GM18505 (cell line): ENCODE data around the gene BLVRB.
"Not testable (repeated sequence)": the region's sequence is repeated elsewhere in the genome, so short reads cannot be mapped to it uniquely, and the experiment has no call there.

Experiments used
- ATAC-seq: cut with Tn5 transposase; IDR thresholded peaks from one replicate; pipeline ENCODE4 v1.9.1; 2021; ENCODE audit not compliant: unreplicated experiment
- POLR2A ChIP-seq: IDR thresholded peaks from 4 replicates; pipeline ENCODE4 v1.6.1; 2011; ENCODE audit warnings: borderline replicate concordance; ENCODE audit not compliant: insufficient read depth, insufficient read length; ENCODE audit errors: extremely low read depth

BLVRB gene

GRCh38 chr19:40501599-40501998 lies 36.1 kb upstream of the BLVRB start:
- no peak for TF ChIP-seq POLR2A
- ATAC-seq, result no peak

GRCh38 chr19:40500678-40501530 lies 35.4 kb upstream of the BLVRB start:
- not testable (repeated sequence) for ATAC-seq

DNA sequence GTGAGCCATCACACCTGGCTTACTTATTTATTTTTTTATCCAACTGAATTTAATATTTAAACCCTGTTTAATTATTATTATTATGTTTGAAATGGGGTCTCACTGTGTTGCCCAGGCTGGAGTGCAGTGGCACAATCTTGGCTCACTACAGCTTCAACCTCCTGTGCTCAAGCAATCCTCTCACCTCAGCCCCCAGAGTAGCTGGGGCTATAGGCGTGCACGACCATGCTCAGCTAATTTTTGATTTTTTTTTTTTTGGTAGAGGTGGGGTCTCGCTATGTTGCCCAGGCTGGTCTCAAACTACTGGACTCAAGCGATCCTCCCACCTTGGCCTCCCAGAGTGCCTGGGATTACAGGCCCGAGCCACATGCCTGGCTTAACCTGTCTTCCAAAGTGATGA lies 33.8 kb upstream of the BLVRB start:
- no peak for TF ChIP-seq POLR2A
- ATAC-seq, result no peak

DNA sequence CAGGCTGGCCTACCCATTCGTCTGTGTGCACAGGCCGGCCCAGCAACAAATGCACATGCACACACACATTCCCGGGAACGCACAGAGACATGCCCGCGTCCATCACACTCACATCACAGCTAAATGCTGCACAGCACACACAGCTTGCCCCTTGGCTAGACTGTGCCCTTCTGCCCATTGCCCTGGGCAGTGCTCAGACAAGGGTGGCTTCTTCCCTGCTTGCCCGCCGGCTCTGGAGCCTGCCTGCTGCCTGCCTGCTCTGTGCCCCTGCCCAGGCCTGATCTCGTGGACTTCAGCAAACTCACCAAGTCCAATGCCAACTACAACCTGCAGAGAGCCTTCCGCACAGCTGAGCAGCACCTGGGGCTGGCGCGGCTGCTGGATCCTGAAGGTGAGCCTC lies 31.7 kb upstream of the BLVRB start:
- no peak for ATAC-seq
- TF ChIP-seq POLR2A, result no peak

GRCh38 chr19:40494191-40494838 lies 28.8 kb upstream of the BLVRB start:
- no peak for ATAC-seq
- TF ChIP-seq POLR2A, result no peak

DNA sequence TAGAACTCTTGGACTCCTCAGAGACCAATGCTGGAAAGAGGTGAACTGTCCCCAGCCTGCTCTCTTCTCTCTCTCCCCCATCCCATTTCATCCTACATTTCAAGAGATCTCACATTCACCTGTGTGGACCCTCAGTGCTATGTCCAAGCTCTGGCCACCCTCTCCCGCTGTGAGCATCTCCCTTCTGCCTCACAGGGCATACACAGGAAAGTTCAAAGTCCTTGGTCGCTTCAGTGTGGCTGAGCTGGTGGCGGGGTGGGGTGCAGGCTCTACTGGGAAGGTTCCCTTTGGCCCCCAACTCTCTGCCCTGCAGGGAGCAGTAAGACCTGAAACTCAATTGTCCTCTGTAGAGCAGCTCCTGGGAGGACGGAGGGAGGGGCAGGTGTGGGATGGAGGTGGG lies 28.2 kb upstream of the BLVRB start:
- no peak for ATAC-seq
- TF ChIP-seq POLR2A, result no peak

GRCh38 chr19:40492274-40492673 lies 26.7 kb upstream of the BLVRB start:
- TF ChIP-seq POLR2A, result no peak
- ATAC-seq, result no peak

DNA sequence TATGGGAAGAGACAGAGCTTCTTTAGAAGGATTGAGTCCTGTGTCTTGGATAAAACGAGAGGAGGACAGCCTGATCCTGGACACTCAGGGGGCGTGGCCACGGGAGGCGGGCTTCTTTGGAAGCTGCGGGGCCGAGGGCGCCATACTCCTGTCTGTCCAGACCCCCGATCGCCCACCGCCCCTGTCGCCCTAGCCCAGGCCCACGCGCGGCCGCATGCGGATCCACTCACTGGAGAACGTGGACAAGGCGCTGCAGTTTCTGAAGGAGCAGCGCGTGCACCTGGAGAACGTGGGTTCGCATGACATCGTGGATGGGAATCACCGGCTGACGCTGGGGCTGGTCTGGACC lies 24.3 kb upstream of the BLVRB start:
- TF ChIP-seq POLR2A, result no peak
- no peak for ATAC-seq

GRCh38 chr19:40486017-40486416 lies 20.5 kb upstream of the BLVRB start:
- no peak for TF ChIP-seq POLR2A
- no peak for ATAC-seq

- not testable (repeated sequence) for ATAC-seq
Observed at GRCh38 chr19:40475878-40476644, 10.5 kb upstream of the BLVRB start.

DNA sequence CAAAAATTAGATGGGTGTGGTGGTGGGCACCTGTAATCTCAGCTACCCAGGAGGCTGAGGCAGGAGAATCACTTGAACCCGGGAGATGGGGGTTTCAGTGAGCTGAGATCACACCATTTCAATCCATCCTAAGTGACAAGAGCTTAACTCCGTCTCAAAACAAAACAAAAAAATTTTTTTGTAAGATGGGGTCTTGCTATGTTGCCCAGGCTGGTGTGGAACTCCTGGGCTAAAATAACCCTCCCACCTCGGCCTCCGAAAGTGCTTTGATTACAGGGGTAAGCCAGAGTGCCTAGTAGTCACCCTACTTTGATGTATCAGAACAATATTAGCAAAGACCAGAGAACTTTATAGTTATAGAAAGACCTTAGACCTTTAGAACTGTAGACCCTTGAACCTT lies 9.2 kb upstream of the BLVRB start:
- no peak for TF ChIP-seq POLR2A
- no peak for ATAC-seq

DNA sequence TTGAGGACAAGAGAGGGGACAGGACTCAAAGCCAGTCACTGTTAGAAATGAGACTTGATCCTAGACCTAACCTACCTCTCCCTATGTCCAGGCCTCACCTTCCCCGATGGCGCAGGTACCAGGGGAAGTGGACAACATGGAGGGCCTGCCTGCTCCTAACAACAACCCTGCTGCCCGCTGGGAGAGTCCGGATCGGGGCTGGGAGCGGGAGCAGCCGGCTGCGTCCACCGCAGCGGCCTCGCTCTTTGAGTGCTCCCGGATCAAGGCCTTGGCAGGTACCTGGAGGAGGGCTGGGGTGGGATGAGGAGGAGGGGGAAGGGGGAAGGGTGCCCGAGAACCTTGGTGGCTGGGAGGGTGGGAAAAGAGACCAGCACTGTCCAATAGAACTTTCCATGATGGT lies 7.0 kb upstream of the BLVRB start:
- ATAC-seq, result no peak
- no peak for TF ChIP-seq POLR2A

DNA sequence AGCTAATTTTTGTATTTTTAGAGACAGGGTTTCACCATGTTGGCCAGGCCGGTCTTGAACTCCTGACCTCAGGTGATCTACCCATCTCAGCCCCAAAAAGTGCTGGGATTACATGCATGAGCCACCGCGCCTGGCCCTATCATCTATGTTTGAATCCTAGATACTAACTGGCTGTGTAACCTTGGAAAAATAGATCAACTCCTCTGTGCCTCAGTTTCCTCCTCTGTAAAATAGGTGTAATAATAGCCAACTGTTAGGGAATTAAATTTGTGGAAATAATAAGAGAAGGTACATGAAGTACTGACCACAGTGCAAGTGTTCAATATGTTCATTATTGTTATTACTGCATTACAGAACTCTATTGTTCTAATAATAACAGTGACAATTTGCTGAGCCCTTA lies 5.6 kb upstream of the BLVRB start:
- no peak for ATAC-seq
- TF ChIP-seq POLR2A, result no peak

GRCh38 chr19:40469011-40469410 lies 3.5 kb upstream of the BLVRB start:
- no peak for ATAC-seq
- no peak for TF ChIP-seq POLR2A
